ENCODE data around the gene LMNA. TPM values are rescaled to one million over a fixed set of nuclear protein-coding genes. Genes with fewer than 3 reads are reported as not detected.
"Not testable (repeated sequence)": the region's sequence is repeated elsewhere in the genome, so short reads cannot be mapped to it uniquely, and the experiment has no call there.

The LMNA gene
- total RNA-seq = 1,328 and 1,573 TPM in 2 replicates
- polyA plus RNA-seq (2012) = 603 TPM

DNA sequence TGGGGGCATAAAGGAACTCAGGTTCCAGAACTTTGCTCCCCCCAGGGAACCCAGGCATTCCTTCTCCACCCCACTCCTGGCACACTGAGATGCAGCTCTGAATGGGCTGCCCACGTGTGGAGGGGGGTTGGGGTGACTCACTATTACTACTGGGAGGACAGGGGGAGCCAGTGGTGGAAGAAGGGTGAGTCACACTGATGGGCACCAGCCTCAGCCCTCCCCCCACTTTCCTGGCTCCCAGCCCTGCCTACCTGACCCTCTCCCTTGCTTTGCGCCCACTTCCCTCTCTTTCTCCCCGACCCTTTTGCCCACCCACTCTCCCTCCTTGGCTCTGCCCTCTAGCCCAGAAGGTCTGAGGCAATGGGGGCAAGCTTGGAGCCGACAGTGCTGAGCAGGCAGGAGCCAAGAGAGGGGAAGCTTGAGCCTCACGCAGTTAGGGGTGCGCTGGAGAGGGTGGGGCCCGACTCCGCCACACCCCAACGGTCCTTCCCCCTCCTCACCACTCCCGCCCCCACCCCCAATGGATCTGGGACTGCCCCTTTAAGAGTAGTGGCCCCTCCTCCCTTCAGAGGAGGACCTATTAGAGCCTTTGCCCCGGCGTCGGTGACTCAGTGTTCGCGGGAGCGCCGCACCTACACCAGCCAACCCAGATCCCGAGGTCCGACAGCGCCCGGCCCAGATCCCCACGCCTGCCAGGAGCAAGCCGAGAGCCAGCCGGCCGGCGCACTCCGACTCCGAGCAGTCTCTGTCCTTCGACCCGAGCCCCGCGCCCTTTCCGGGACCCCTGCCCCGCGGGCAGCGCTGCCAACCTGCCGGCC is at the start of gene LMNA:
Gene LMNA, plus strand, starts transcription at position 611 of the 818 bp plus-strand sequence. CDS start 208 bp downstream, outside the sequence.
- DNase-seq (ENCODE audit: low read depth) = peak; percentile 96

DNA sequence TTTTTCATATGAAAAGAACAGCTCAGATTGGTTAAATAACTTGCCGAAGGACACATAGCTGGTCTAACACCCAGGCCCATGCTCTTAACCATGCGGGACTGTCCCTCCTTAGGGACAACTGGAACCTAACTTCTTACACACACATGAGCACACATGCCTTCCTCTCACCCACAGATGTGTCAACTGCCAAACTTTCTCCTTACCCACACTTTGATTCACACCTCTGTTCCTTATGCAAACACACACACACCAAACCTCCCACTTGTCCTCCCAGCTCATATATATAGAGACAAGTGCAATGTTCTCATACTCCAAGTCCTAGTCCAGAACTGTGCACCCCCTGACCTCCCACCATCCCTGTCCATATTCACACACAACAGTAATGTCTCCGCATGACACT is 49.3 kb upstream of the LMNA start:
- no peak for DNase-seq (ENCODE audit: low read depth)

DNA sequence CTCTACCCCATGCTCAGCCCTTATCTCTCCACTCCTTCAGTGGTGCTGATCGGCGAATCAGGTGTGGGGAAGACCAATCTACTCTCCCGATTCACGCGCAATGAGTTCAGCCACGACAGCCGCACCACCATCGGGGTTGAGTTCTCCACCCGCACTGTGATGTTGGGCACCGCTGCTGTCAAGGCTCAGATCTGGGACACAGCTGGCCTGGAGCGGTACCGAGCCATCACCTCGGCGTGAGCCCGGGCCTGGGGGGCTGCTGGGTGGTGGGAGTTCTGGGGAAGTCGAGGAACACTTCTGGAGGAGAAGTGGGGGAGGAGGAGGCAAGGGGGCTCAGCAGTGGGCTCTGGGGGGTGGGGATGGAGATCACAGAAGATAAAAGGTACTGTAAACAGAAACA is 48.6 kb upstream of the LMNA start:
- DNase-seq (ENCODE audit: low read depth) = no peak

DNA sequence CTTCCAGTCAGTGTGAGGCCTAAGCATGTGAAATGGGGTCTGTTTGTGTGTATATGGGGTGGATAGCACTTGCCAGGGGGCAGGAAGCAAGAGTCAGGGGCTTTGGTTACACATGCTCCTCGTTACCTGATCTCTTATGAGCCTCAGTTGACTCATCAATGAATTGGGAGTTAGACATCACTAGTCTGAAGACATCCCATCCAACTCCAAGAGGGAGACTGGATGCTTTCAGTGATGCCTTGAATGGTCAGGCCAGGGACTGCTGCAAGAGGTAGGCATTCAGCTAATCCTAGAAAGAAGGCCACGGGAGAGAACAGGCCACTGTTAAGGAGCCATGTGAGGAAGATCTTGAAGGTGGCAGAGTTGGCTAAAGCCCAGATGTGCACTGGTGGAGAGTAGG is 47.2 kb upstream of the LMNA start:
- DNase-seq (ENCODE audit: low read depth) = no peak

DNA sequence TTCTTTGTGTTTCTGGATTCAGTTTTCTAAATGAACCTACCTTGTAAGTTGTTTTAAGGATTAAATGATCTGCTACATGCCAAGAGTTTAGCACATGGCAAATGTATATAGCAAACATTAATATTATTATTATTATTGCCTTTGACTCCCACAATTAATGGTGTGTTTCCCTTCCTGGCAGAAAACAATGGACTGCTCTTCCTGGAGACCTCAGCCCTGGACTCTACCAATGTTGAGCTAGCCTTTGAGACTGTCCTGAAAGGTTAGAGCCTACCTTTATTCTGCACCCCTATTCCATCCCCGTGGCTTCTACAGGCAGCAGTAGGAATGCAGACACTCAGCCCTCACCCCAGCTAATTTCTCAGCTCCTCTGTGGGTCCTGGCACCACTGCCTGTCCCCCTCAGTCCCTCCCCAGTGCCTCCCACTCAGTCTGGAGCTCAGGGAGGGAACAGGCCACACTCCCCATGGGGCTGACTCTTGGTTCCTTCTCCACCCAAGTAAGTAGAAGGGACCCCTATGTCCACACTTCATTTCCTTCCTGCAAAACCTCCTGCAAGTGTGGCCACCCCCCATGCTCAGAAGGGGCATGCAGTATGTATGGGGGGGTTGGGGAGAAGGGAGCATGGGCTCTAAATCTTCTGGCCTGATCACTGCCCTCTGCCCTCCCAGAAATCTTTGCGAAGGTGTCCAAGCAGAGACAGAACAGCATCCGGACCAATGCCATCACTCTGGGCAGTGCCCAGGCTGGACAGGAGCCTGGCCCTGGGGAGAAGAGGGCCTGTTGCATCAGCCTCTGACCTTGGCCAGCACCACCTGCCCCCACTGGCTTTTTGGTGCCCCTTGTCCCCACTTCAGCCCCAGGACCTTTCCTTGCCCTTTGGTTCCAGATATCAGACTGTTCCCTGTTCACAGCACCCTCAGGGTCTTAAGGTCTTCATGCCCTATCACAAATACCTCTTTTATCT is 44.7 kb upstream of the LMNA start:
- no peak for DNase-seq (ENCODE audit: low read depth)

DNA sequence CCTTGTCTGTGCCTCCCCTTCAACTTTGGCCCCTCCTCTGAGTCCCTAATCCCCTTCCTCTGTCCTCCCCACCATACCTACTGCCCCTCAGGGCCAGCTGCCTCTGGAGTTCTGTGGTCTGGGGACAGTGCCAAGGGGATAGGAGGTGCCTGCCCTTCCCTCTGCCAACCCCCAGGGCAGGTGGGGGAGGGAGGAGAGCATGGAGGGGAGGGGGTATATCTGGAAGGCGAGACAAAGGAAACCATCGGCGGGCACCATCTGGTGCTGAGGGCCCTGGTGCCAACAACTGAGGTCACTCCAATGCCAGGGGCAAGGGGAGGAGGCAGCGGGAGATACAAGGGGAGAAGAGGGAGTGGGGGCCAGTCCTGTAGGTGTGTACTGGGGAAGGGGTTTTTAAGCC is 44.0 kb upstream of the LMNA start:
- DNase-seq (ENCODE audit: low read depth) = peak; percentile 57

DNA sequence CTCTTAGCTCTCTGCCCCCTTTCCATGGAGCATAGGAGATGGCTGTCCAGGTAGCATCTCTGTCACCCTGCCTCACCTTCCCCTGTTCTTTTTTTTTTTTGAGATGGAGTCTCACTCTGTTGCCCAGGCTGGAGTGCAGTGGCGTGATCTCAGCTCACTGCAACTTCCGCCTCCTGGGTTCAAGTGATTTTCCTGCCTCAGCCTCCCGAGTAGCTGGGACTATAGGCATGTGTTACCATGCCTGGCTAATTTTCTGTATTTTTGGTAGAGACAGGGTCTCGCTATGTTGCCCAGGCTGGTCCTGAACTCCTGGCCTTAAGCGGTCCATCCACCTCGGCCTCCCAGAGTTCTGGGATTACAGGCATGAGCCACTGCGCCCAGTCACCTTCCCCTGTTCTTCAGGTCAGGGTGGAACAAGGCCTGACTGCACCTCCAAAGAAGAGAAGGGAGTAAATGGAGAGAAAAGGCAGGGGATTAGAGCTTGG is 43.1 kb upstream of the LMNA start:
- not testable (repeated sequence) for DNase-seq (ENCODE audit: low read depth)

DNA sequence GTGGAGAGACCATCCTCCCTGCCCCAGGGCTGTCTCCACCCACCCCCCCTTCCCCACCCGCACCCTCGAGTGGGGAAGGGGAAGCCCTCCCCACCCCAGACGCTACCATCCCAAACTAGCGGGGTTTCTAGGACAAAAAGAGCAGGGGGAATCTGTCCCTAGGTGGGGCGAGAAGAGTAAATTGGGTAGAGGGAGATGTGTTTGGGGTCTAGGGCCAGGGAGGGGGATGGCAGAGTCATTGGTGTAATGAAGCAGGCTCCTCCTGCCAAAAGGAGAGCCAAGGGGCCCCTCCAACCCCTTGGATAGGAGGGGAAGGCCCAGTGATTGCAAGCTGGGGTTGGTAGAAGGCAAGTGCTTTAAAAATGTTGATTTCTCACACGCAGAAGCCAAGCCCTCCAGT is 42.3 kb upstream of the LMNA start:
- DNase-seq (ENCODE audit: low read depth) = no peak

DNA sequence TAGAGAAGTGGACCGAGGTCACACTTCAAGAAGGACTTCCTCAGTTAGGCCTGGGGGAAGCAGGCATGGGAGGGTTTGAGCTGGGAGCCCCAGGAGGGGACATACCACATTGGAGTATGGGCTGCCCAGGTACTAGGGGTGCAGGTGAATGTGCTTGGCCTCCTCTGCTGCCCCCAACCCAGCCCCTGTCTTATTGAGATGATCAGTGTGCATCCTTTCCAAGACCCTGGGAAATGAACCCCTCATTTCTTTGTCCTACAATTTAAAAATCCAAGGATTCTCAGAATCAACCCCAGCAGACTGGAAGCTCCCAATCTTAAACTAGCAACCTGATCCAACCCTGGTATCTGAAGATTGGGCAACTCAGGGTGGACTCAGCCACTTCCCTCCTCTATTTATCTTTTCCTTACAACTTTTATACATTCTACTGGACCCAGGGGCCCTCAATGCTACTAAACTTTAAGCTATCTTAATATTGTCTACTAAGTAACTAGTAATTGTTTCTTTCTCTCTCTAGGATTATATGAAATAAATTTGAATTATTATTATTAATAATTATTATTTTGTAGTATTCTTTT is 41.3 kb upstream of the LMNA start:
- DNase-seq (ENCODE audit: low read depth) = no peak

DNA sequence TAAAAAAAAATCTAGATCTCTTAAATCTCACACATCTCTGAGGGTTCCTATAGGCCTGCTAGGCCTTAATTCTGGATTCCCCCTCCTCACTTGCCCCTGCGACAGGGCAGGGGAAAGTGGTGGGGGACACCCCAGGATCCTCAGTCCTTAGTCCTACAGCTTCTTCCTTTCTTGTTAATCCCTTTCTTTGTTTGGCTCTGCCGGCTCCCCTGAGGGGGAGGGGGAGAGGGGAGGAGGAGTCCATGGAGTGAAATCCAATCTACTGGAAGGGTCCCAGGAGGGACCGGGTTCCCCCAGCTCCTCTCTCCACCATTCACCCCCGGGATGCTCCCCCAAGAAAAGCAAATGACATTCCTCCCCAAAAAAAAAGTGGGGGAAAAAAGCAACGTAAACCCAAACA is 40.8 kb upstream of the LMNA start:
- DNase-seq (ENCODE audit: low read depth) = no peak

DNA sequence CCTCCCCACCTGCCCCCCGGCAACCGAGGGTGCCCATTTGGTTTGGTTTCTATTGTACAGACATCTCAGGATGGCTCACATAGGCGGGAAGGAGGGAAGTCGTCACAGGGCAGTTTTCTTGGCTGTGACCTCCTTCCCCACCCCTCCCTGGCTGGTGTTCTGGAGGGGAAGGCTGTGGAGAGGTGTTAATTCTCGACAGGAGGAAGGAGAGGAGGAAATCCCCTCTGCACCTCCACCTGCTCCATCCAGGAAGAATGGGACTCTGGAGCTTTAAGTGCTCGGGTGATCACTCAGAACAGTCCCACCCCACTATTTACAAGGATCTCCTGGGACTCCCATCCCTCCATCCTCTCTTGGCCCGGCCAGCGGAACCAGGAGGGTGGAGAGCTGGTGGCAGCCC is 39.9 kb upstream of the LMNA start:
- DNase-seq (ENCODE audit: low read depth) = no peak

DNA sequence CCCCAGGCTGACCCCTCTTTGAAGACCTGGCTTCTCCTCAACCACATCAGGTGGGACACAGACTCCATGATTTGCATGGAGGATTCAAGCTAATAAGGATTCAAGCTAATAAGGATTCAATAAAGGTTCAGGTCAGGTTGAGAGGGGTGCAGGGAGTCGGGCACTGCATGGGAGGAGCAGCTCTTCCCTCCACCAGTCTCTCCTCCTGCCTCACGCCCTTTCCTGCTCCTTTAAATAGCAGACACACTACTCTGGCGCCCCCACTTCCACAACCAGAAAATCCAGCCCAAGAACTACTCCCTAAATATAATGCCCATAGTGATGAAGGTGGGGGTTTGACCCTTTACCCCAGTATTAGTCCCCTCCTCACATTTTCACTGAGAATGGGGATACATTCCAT is 39.3 kb upstream of the LMNA start:
- no peak for DNase-seq (ENCODE audit: low read depth)

DNA sequence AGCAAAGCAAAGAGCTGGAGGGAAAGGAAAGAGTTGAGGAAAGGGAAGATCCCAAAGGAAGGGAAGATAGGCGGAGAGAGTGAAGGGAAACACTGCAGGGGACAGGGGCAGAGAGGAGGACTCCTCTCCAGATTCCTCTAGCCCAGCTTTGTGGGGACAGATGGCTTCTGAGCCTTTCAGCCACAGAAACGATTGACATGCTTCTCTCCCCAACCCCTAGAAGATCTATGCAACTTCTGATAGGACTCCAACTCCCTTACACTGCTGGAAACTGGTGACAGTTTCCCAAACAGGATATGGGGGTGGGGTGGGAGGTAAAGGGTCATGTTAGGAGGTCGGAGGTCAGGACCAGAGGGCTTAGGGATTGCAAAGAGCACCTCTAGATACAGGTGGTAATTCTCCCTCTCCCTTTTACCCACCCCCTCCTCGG is 38.7 kb upstream of the LMNA start:
- no peak for DNase-seq (ENCODE audit: low read depth)

DNA sequence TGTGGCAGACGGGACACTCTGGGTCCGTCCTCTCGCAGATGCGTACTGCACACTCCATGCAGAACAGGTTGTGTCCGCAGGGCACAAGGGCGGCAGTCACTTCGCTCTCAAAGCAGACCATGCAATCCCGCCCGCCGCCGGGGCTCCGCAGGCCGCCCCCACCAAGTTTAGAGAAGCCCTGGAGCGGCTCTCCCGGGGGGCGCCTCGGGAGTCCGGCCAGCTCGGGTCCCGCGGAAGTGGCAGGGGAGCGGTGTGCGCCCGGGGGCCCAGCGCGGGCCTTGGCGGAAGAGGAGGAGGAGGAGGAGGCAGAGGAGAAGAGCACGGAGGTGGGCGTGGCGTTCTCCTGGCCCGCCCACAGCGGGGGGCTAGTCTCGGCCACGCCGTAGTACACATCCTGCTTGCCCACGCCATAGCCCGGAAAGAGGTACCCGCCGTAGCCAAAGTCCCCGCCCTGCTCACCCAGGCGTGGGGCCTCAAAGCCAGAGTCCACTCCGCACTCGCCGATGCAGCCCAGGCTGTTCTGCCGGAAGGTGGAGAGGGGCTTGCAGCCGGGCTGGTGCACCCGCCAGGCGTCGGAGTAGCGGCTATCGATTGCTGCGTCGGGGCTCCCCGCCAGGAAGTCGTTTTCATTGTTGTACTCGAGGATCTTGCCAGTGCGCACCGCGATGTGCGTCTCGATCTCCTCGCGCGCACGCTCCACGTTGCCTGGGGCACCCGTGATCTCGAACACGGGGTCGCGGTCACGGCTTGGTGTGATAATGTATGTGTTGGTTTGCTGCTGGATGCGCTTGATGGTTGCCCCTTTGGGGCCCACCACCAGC is 37.7 kb upstream of the LMNA start:
- DNase-seq (ENCODE audit: low read depth) = no peak

DNA sequence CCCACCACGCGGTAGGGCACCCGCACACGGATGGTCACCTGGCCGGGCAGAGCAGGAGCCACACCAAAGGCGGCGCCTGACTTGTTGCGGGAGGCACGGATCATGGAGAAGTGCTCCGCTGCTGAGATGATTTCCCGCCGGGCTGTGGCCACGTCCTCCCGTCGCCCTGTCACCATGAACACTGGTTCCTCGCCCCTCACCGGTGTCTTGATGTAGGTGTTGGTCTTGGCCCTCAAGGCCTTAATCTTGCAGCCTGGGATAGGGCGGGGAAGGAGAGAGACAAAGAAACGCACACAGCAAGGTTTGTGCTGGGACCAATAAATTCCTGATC is 37.1 kb upstream of the LMNA start:
- DNase-seq (ENCODE audit: low read depth) = no peak

DNA sequence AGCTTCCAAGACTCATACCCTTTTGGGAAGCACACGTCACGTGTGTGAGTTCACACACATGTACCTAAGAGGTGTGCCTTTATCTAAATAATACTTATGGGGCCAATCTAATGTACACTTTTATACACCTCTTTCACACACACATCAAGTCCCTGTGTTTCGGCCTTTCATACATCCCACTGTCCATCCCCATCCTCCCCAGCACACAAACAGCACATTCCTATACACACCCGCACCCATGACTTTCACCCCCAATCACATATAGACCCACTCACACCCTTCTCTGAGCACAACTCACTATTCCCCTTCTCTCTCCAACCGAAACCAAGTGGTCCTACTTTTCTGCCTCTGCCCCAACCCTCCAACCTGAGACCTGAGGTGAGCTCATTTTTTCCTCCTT is 35.8 kb upstream of the LMNA start:
- DNase-seq (ENCODE audit: low read depth) = no peak

DNA sequence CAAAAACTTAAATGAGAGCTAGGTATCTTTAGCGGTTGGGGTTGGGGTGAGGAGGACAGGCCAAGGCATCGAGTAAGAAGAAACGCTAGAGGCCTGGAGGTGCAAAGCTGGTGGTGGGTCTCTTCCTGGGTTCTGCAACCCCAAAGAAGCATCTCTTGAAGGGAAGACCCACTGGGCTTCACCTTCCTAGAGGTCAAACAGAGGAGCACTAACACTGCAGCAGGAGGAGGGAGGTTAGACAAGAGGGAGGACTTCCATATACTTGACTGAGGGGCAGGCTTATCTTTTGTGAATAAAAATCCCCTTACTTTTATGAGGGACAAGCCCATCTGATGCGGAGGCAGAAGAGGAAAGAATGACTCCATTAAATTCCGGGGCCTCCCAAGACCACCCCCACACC is 34.7 kb upstream of the LMNA start:
- no peak for DNase-seq (ENCODE audit: low read depth)

DNA sequence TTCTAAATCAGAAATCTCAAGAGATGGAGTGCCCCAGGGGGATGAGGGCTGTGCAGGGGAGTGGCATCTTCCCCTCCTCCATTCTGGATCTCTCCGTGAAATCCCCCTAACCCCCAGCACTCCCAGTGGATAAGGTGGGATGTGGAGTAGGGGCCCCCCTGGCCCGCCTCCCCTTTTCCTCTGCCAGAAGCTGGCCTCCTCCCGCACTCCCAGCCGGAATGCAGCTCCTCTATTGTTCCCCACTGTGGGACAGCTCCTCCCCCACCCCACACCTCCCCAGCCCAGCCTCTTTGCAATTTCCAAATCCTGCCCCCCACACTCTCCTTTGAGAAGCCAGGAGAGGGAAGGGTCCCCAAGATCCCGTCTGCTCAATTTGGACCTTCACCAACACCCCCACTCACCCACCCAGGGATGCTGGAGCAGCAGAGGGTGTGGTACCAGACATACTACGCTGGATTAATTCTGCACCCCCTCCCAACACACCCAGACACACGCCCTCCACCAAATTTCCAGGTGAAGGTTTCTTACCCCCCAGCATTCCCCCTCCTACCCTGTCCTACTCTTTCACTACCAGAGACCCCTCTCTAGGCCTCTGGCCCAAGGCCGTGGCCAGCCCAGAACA is 34.2 kb upstream of the LMNA start:
- DNase-seq (ENCODE audit: low read depth) = no peak

DNA sequence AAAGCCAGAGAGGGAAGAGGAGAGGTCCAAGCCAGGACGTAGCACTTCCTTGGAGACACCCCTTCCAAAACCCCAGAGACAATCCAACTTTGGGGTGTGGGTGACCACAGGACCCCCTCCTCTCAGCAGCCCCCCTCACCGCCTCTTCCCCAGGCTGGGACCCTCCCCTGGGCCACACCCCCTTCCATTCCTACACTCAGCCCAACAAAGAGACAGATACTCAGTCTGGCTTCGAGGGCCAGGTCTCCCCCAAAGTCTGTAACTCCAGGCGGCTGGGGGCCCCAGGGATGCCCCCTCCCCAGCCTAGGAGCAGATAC is 33.7 kb upstream of the LMNA start:
- DNase-seq (ENCODE audit: low read depth) = no peak

DNA sequence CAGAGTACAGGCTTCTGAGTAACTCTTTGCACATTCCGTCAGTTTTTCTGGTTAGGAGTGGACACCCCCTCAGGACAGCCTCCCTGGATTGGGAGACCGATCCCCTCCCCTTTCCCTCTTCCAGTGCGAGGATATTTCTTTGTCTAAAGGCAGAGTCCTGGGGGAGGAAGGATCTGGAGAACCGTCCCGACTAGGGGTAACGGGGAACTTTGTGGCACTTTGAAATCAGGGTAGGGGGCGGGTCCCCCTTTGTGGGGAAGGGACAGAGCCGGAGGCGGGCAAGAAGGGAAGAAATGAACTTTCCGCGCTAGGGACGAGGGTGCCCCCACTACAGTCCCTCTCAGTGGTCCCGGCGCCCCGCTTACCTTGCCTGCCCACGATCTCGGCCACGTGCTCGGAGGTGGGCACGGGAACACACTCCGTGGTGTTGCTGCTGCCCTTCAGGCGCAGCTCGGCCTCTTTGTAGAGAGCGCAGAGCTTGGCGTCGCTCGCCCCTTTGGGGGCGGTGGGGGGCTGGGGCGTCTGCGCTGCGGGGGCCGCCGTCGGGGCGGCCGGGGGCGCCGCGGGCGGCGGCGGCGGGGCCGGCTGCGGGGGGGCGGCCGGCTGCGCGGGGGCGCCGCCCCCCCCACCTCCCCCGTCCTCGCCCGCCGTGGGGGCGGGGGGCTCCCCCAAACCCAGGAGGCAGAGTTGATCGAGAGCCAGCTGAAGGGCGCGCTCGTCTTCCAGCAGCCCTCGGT is 33.2 kb upstream of the LMNA start:
- no peak for DNase-seq (ENCODE audit: low read depth)

Measured in myocyte (in vitro differentiated cells).